ENCODE measurements around the gene ZNF608. TPM values are rescaled to one million over a fixed set of nuclear protein-coding genes. Genes with fewer than 3 reads are reported as not detected.

Gene ZNF608
- total RNA-seq, 1 experiment from 2014 or later = 7.3 TPM

- H3K4me3 Mint-ChIP-seq (ENCODE audit: low read depth, unreplicated experiment) = no peak overlapping the region
- H3K36me3 Mint-ChIP-seq (ENCODE audit: insufficient read depth, unreplicated experiment) = no peaks in the 10 kb centered on the region
- H3K27ac Mint-ChIP-seq (ENCODE audit: unreplicated experiment) = no peak overlapping the region
- no peak for DNase-seq
- no peaks in the 10 kb centered on the region for H3K27me3 Mint-ChIP-seq (ENCODE audit: unreplicated experiment)
- intact Hi-C loops (cut with micrococcal nuclease; ENCODE audit: unreplicated experiment) = no loop called here
- TF ChIP-seq CTCF (IDR thresholded peaks at IDR 0.05; ENCODE audit: unreplicated experiment) = no peak
- CTCF ChIA-PET = interaction anchor here (0.8 kb wide), 1 partner anchor 11 kb away, joined by 3 read pairs; no protein-coding TSS in a partner anchor
- H3K9me3 Mint-ChIP-seq (ENCODE audit: low read depth, unreplicated experiment) = no peaks in the 10 kb centered on the region
- no TSS peak for BruUV-seq (replicated peaks)
- peaks cover 18% of the 10 kb centered on the region for H3K4me1 Mint-ChIP-seq (ENCODE audit: low read depth, unreplicated experiment)
Observed at GRCh38 chr5:124730381-124730780, 16.1 kb downstream of the ZNF608 start.

- H3K9me3 Mint-ChIP-seq (ENCODE audit: low read depth, unreplicated experiment) = no peaks in the 10 kb centered on the region
- H3K27me3 Mint-ChIP-seq (ENCODE audit: unreplicated experiment) = no peaks in the 10 kb centered on the region
- no peak for DNase-seq
- CTCF ChIA-PET = interaction anchor here (0.8 to 0.9 kb wide), 2 partner anchors 9 to 10 kb away, joined by 3 read pairs; no protein-coding TSS in a partner anchor
- intact Hi-C loops (cut with micrococcal nuclease; ENCODE audit: unreplicated experiment) = no loop called here
- H3K36me3 Mint-ChIP-seq (ENCODE audit: insufficient read depth, unreplicated experiment) = no peaks in the 10 kb centered on the region
- BruUV-seq (replicated peaks) = no TSS peak
- no peak for TF ChIP-seq CTCF (IDR thresholded peaks at IDR 0.05; ENCODE audit: unreplicated experiment)
- H3K4me3 Mint-ChIP-seq (ENCODE audit: low read depth, unreplicated experiment) = no peak overlapping the region
- no peak overlapping the region for H3K27ac Mint-ChIP-seq (ENCODE audit: unreplicated experiment)
- H3K4me1 Mint-ChIP-seq (ENCODE audit: low read depth, unreplicated experiment) = peaks cover 23% of the 10 kb centered on the region
Observed at GRCh38 chr5:124729720-124730359, 16.6 kb downstream of the ZNF608 start.

- Mint-ChIP-seq H3K36me3 (ENCODE audit: insufficient read depth, unreplicated experiment) (no peaks in the 10 kb centered on the region), H3K27me3 (ENCODE audit: unreplicated experiment) (no peaks in the 10 kb centered on the region), H3K4me3 (ENCODE audit: low read depth, unreplicated experiment) (no peak overlapping the region), H3K27ac (ENCODE audit: unreplicated experiment) (no peak overlapping the region), H3K4me1 (ENCODE audit: low read depth, unreplicated experiment) (peaks cover 27% of the 10 kb centered on the region), H3K9me3 (ENCODE audit: low read depth, unreplicated experiment) (no peaks in the 10 kb centered on the region)
- CTCF ChIA-PET = interaction anchor here (0.9 kb wide), 1 partner anchor 10 kb away, joined by 3 read pairs; no protein-coding TSS in a partner anchor
- TF ChIP-seq CTCF (IDR thresholded peaks at IDR 0.05; ENCODE audit: unreplicated experiment) = no peak
- no peak for DNase-seq
- no TSS peak for BruUV-seq (replicated peaks)
- intact Hi-C loops (cut with micrococcal nuclease; ENCODE audit: unreplicated experiment) = no loop called here
Observed at GRCh38 chr5:124728968-124729332, 17.5 kb downstream of the ZNF608 start.

GRCh38 chr5:124728331-124728967 lies 18.0 kb downstream of the ZNF608 start:
- intact Hi-C loops (cut with micrococcal nuclease; ENCODE audit: unreplicated experiment) = no loop called here
- TF ChIP-seq CTCF (IDR thresholded peaks at IDR 0.05; ENCODE audit: unreplicated experiment) = no peak
- Mint-ChIP-seq H3K4me3 (ENCODE audit: low read depth, unreplicated experiment) (no peak overlapping the region), H3K27me3 (ENCODE audit: unreplicated experiment) (no peaks in the 10 kb centered on the region), H3K4me1 (ENCODE audit: low read depth, unreplicated experiment) (peaks cover 27% of the 10 kb centered on the region), H3K27ac (ENCODE audit: unreplicated experiment) (no peak overlapping the region), H3K9me3 (ENCODE audit: low read depth, unreplicated experiment) (no peaks in the 10 kb centered on the region), H3K36me3 (ENCODE audit: insufficient read depth, unreplicated experiment) (no peaks in the 10 kb centered on the region)
- CTCF ChIA-PET = no interaction called here
- DNase-seq = no peak
- BruUV-seq (replicated peaks) = no TSS peak

All from Calu3 (cell line).